IPS DF 6.9 (cell line): Measurements from ENCODE around the gene ELAC2.
"Not testable (repeated sequence)": the region's sequence is repeated elsewhere in the genome, so short reads cannot be mapped to it uniquely, and the experiment has no call there.

ENCODE experiments used
- DNase-seq: peaks from one replicate; pipeline ENCODE4 v3.0.0-alpha.2; 2013; ENCODE audit warnings: low read depth, low spot score
- H3K27ac ChIP-seq: one replicate; pipeline ENCODE4 v1.5.1; 2013; ENCODE audit warnings: low read length, control low read depth
- H3K27me3 ChIP-seq: 2 replicates; pipeline ENCODE4 v1.6.1; 2013; ENCODE audit warnings: mild to moderate bottlenecking, low read length; ENCODE audit not compliant: control insufficient read depth, insufficient read depth
- H3K36me3 ChIP-seq: 2 replicates; pipeline ENCODE4 v1.6.1; 2013; ENCODE audit warnings: low read length; ENCODE audit not compliant: control insufficient read depth, insufficient read depth
- H3K4me1 ChIP-seq: 2 replicates; pipeline ENCODE4 v1.6.1; 2013; ENCODE audit warnings: low read length; ENCODE audit not compliant: control insufficient read depth, insufficient read depth
- H3K4me3 ChIP-seq: 2 replicates; pipeline ENCODE4 v1.5.1; 2013; ENCODE audit warnings: mild to moderate bottlenecking, low read length
- H3K9me3 ChIP-seq: 2 replicates; pipeline ENCODE4 v1.6.1; 2013; ENCODE audit warnings: low read length, inconsistent platforms; ENCODE audit not compliant: control insufficient read depth, insufficient read depth
- WGBS: extraction: QIAGEN DNeasy Blood & Tissue Kit; methylation state at CpG from one replicate; pipeline ENCODE4 v1.1.7; 2013; ENCODE audit warnings: mixed read lengths, missing lambda C conversion rate; ENCODE audit not compliant: insufficient read length, insufficient coverage; 5-methylcytosine and 5-hydroxymethylcytosine counted together

ELAC2 gene

DNA sequence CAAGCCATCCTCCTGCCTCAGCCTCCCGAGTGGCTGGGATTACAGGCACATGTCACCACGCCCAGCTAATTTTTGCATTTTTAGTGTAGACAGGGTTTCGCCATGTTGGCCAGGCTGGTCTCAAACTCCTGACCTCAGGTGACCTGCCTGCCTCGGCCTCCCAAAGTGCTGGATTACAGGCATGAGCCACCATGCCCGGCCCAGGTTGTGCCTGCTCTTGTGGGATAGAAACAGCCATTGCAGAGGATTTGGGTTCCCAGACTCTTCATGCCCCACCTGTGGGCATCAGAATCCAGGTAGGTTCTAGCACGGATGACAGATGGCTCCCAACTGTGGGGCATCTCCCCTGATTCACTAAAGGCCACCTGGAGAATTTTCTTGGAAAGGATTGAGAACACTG, 39.0 kb downstream of the ELAC2 start:
- H3K4me3 ChIP-seq, H3K27ac ChIP-seq, H3K36me3 ChIP-seq, H3K27me3 ChIP-seq, DNase-seq, H3K9me3 ChIP-seq, H3K4me1 ChIP-seq: not testable (repeated sequence)
- WGBS, result no CpG with 5 or more reads among the region's 6 CpGs

GRCh38 chr17:12977008-12977751, 40.6 kb downstream of the ELAC2 start:
- Histone ChIP-seq H3K4me1 (peaks cover 7% of the 10 kb centered on the region; the same call in 1 of the 2 replicates), H3K27me3 (no peaks in the 10 kb centered on the region), H3K9me3 (no peaks in the 10 kb centered on the region), H3K4me3 (no peak overlapping the region), H3K36me3 (no peaks in the 10 kb centered on the region; the same call in 1 of the 2 replicates), H3K27ac (no peak overlapping the region)
- no peak for DNase-seq
- no CpG with 5 or more reads among the region's 13 CpGs for whole genome bisulfite sequencing

DNA sequence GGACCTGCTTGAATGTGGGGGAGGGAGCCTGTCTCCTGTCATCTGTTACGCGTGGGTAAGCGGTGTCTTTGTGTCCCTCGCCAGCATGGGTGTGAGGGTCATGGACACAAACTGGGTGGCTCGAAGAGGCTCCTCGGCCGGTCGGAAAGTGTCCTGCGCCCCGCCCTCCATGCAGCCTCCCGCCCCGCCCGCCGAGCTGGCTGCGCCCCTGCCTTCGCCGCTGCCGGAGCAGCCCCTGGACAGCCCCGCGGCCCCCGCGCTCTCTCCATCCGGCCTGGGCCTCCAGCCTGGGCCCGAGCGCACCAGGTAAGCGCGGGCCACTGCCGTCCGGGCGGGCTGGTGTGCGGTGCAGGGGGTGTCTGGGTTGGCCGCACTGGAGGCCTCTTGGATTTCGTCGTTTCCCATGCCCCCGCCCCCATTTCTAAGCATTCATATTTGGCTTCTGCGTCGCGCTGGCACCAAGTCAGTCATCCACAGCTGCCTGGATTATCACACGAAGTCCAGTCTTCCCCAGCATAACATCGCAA, 43.8 kb downstream of the ELAC2 start:
- H3K4me3 ChIP-seq, result peak overlapping the region; percentile 31; the same call in 1 of the 2 replicates

DNA sequence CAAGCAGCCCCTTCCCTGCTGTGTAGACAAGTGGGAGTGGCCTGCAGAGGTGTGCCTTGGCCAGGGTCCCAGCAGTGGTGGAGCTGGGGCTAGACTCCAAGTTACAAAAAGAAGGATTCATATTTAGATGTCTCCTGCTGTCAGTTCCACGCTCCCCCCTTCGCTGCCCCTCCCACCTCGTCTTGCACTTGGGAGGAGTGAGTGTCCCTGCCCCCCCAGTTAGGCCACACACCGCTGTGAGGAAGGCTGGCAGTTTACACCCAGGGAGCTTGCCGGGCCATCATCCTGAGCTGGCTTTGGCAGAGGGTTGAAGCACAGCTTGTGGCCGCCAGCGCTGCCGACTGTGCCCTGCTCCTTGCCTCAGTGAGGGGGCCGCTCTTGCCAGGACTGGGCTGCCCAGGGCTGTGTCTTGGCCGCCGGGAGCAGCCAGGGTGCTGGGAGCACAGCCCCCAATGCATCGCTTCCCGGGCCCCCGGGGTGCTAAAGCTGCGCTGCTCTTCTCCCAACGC, 44.3 kb downstream of the ELAC2 start:
- Histone ChIP-seq H3K27me3 (no peaks in the 10 kb centered on the region), H3K9me3 (no peaks in the 10 kb centered on the region), H3K4me3 (peak overlapping the region; percentile 31; the same call in 1 of the 2 replicates), H3K36me3 (no peaks in the 10 kb centered on the region), H3K4me1 (peaks cover 7% of the 10 kb centered on the region; the same call in 1 of the 2 replicates), H3K27ac (no peak overlapping the region)
- WGBS, result no CpG with 5 or more reads among the region's 16 CpGs
- DNase-seq, result no peak

More for the DNA sequence above, 43.8 kb downstream of the ELAC2 start:
- H3K4me1 ChIP-seq, result peaks cover 7% of the 10 kb centered on the region; the same call in 1 of the 2 replicates
- DNase-seq, result no peak
- no peaks in the 10 kb centered on the region for H3K9me3 ChIP-seq
- WGBS, result no CpG with 5 or more reads among the region's 40 CpGs
- no peak overlapping the region for H3K27ac ChIP-seq
- no peaks in the 10 kb centered on the region for H3K27me3 ChIP-seq
- no peaks in the 10 kb centered on the region for H3K36me3 ChIP-seq

GRCh38 chr17:12967962-12968361, 49.9 kb downstream of the ELAC2 start:
- Histone ChIP-seq H3K4me1 (no peaks in the 10 kb centered on the region), H3K36me3 (no peaks in the 10 kb centered on the region), H3K4me3 (no peak overlapping the region), H3K27me3 (no peaks in the 10 kb centered on the region), H3K27ac (no peak overlapping the region), H3K9me3 (no peaks in the 10 kb centered on the region)
- DNase-seq, result no peak
- WGBS, result no CpG with 5 or more reads among the region's 11 CpGs

DNA sequence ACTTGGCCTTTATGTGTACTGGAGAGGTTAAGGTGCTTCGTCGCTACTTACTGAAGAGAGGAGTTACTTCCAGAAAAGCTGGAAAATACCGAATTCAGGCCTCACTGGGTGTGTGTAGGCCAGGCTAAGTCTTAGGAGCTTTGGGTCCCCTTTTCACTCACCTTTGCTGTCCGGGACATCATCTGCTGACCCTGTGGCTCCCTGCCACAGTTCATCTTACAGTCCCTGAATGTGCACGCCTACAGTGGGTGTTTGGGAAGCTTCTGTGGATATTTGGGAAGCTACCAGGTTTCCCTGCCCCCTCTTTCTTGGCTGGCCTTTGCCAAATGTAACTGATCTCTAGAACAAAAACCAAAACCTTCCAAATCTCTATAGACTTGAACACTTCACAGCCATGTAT, 51.4 kb downstream of the ELAC2 start:
- no peak overlapping the region for H3K4me3 ChIP-seq
- H3K27ac ChIP-seq, result no peak overlapping the region
- H3K36me3 ChIP-seq, result no peaks in the 10 kb centered on the region
- DNase-seq, result no peak
- H3K4me1 ChIP-seq, result no peaks in the 10 kb centered on the region
- H3K9me3 ChIP-seq, result no peaks in the 10 kb centered on the region
- H3K27me3 ChIP-seq, result no peaks in the 10 kb centered on the region
- no CpG with 5 or more reads among the region's 5 CpGs for WGBS

GRCh38 chr17:12965988-12966387, 51.8 kb downstream of the ELAC2 start:
- H3K9me3 ChIP-seq, result no peaks in the 10 kb centered on the region
- no peak for DNase-seq
- WGBS, result no CpG with 5 or more reads among the region's 3 CpGs
- H3K36me3 ChIP-seq, result no peaks in the 10 kb centered on the region
- H3K4me3 ChIP-seq, result no peak overlapping the region
- H3K4me1 ChIP-seq, result no peaks in the 10 kb centered on the region
- no peak overlapping the region for H3K27ac ChIP-seq
- H3K27me3 ChIP-seq, result no peaks in the 10 kb centered on the region

DNA sequence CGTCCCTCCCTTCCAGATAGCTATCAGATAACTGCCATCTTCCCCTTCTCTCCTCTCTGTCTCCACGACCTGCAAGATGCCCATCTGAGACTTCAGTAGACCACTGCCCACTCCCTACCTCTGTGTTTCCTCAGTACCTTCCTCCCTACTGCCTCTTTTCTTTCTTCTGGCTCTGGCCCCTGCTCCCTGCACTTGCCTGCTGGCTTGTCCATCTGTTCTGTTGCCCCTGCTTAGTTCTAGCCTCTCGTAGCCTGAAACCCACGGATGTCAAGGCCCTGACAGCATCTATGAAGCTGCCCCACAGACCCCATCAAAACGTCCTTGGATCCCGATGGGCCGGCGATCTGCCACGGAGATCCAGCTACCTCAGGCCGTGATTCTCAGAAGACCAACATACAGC, 53.0 kb downstream of the ELAC2 start:
- H3K27me3 ChIP-seq, result no peaks in the 10 kb centered on the region
- H3K36me3 ChIP-seq, result no peaks in the 10 kb centered on the region
- H3K27ac ChIP-seq, result no peak overlapping the region
- H3K4me1 ChIP-seq, result no peaks in the 10 kb centered on the region
- no peak for DNase-seq
- H3K9me3 ChIP-seq, result no peaks in the 10 kb centered on the region
- no CpG with 5 or more reads among the region's 10 CpGs for WGBS
- no peak overlapping the region for H3K4me3 ChIP-seq

GRCh38 chr17:12964162-12964561, 53.7 kb downstream of the ELAC2 start:
- WGBS, result no CpG with 5 or more reads among the region's 5 CpGs
- H3K9me3 ChIP-seq, result no peaks in the 10 kb centered on the region

DNA sequence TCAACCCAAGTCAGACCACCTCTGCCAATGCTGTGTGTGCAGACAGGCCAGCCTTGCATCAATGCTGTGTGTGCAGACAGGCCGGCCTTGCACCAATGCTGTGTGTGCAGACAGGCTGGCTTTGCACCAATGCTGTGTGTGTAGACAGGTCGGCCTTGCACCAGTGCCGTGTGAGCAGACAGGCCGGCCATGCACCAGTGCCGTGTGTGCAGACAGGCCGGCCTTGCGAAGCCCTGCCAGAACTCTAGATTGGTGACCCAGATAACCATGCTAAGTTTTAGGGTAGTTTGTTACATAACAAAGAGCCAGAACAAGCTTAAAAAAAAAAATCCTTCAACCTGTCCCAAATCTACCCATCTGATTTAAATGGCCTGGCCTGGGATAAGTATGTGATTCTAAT, 54.3 kb downstream of the ELAC2 start:
- H3K4me3 ChIP-seq, result no peak overlapping the region
- no peak for DNase-seq
- no peak overlapping the region for H3K27ac ChIP-seq
- H3K4me1 ChIP-seq, result no peaks in the 10 kb centered on the region
- WGBS, result no CpG with 5 or more reads among the region's 7 CpGs
- H3K9me3 ChIP-seq, result no peaks in the 10 kb centered on the region
- no peaks in the 10 kb centered on the region for H3K27me3 ChIP-seq
- no peaks in the 10 kb centered on the region for H3K36me3 ChIP-seq

More at GRCh38 chr17:12964162-12964561, 53.7 kb downstream of the ELAC2 start:
- Histone ChIP-seq H3K27ac (no peak overlapping the region), H3K36me3 (no peaks in the 10 kb centered on the region), H3K4me3 (no peak overlapping the region), H3K27me3 (no peaks in the 10 kb centered on the region), H3K4me1 (no peaks in the 10 kb centered on the region)
- no peak for DNase-seq
